ENCODE data around the gene BST2.

- TF ChIP-seq GRHL2 (CRISPR knock-in tag; IDR thresholded peaks at IDR 0.05; ENCODE audit: insufficient replicate concordance, severe bottlenecking) (no peak), ELF4 (CRISPR knock-in tag; IDR thresholded peaks at IDR 0.05; ENCODE audit: low read depth) (no peak), NR2C2 (CRISPR knock-in tag; IDR thresholded peaks at IDR 0.05) (no peak), USF2 (CRISPR knock-in tag; IDR thresholded peaks at IDR 0.05) (no peak), CREM (CRISPR knock-in tag; IDR thresholded peaks at IDR 0.05) (no peak), ZBTB43 (CRISPR knock-in tag; IDR thresholded peaks at IDR 0.05) (no peak), ATF3 (CRISPR knock-in tag; conservative IDR thresholded peaks at IDR 0.05) (no peak), CREB1 (CRISPR knock-in tag; IDR thresholded peaks at IDR 0.05) (no peak), TEAD1 (CRISPR knock-in tag; IDR thresholded peaks at IDR 0.05) (no peak), NR1H2 (CRISPR knock-in tag; IDR thresholded peaks at IDR 0.05) (no peak), MAX (CRISPR knock-in tag; IDR thresholded peaks at IDR 0.05) (no peak), TP53 (CRISPR knock-in tag; IDR thresholded peaks at IDR 0.05) (no peak)
- TF ChIP-seq, protein P1, sequence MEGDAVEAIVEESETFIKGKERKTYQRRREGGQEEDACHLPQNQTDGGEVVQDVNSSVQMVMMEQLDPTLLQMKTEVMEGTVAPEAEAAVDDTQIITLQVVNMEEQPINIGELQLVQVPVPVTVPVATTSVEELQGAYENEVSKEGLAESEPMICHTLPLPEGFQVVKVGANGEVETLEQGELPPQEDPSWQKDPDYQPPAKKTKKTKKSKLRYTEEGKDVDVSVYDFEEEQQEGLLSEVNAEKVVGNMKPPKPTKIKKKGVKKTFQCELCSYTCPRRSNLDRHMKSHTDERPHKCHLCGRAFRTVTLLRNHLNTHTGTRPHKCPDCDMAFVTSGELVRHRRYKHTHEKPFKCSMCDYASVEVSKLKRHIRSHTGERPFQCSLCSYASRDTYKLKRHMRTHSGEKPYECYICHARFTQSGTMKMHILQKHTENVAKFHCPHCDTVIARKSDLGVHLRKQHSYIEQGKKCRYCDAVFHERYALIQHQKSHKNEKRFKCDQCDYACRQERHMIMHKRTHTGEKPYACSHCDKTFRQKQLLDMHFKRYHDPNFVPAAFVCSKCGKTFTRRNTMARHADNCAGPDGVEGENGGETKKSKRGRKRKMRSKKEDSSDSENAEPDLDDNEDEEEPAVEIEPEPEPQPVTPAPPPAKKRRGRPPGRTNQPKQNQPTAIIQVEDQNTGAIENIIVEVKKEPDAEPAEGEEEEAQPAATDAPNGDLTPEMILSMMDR (IDR thresholded peaks at IDR 0.05), result no peak
Measured at GRCh38 chr19:17454576-17455071, 49.2 kb upstream of the BST2 start.
